K562 (cell line): ENCODE data around the gene SLTM. TPM values are rescaled to one million over a fixed set of nuclear protein-coding genes. Genes with fewer than 3 reads are reported as not detected.

Experiments used
- ATAC-seq: fragments of 200-7000 bp; cut with Tn5 transposase; 3 replicates; pipeline ENCODE4 v1.9.1; 2020; ENCODE audit warnings: moderate library complexity
- BruUV-seq: library from RNA; stranded (reverse); fragments of 400-500 nt; replicated peaks from 2 replicates; lab custom pipeline; 2021; lab: Mats Ljungman, UMichigan
- CTCF ChIA-PET: fragments of 300-600 bp; formaldehyde crosslinking; extraction: SDS; loops from one replicate; lab custom pipeline; 2021; ENCODE audit warnings: low intra/inter-chr PET ratio; lab: Yijun Ruan, JAX
- POLR2A ChIA-PET: fragments of 300-600, 350-650 bp; sonication (Branson Sonifier 250); formaldehyde crosslinking; extraction: SDS; loops from one replicate; lab custom pipeline; 2021; ENCODE audit warnings: antibody characterized with exemption, inconsistent platforms; lab: Yijun Ruan, JAX
- DNase-seq, 4 experiments: peaks; one replicate each; pipeline versions ENCODE4 v3.0.0 to v3.0.0-alpha.2; 2011 to 2018; ENCODE audit warnings: low spot score in 3 of 4, mixed read lengths in 3 of 4; ENCODE audit errors: extremely low read depth in 1 of 4
- FAIRE-seq: peaks from 2 replicates; lab custom pipeline; 2011; peaks lifted over from hg19 to GRCh38; lab: Jason Lieb, UNC
- H2AFZ ChIP-seq: 2 replicates; pipeline ENCODE4 v1.6.0; 2011; ENCODE audit warnings: low read depth, low read length, control low read depth, inconsistent platforms
- H3K27ac ChIP-seq: fragments of 200-600 bp; 3 replicates; pipeline ENCODE4 v1.8.0; 2011; ENCODE audit warnings: low read depth, mild to moderate bottlenecking, control low read depth, inconsistent platforms, low read length, moderate library complexity, mixed read lengths; ENCODE audit errors: extremely low read depth
- H3K27me3 ChIP-seq, 2 experiments: fragments of 300-600 bp in 1 of 2; 2 replicates in 1 of 2; 3 replicates in 1 of 2; pipeline versions ENCODE4 v1.6.0 to v1.8.0; 2011; ENCODE audit warnings: inconsistent platforms in 2 of 2, low read length in 2 of 2, mild to moderate bottlenecking in 1 of 2, mixed read lengths in 1 of 2, moderate library complexity in 1 of 2; ENCODE audit not compliant: control insufficient read depth in 2 of 2, insufficient read depth in 2 of 2
- H3K36me3 ChIP-seq: fragments of 300-600 bp; 3 replicates; pipeline ENCODE4 v1.8.0; 2011; ENCODE audit warnings: mild to moderate bottlenecking, low read length, inconsistent platforms; ENCODE audit not compliant: control insufficient read depth, insufficient read depth
- H3K4me1 ChIP-seq, 2 experiments: fragments of 200-600 bp in 1 of 2; replicated peaks in 1 of 2; 2 replicates in 1 of 2; 3 replicates in 1 of 2; pipeline versions ENCODE4 v1.5.1 to v1.8.0; 2011; ENCODE audit warnings: inconsistent platforms in 2 of 2, low read length in 2 of 2, mild to moderate bottlenecking in 1 of 2, mixed read lengths in 1 of 2, moderate library complexity in 1 of 2; ENCODE audit not compliant: control insufficient read depth in 2 of 2, insufficient read depth in 2 of 2
- H3K4me2 ChIP-seq: 2 replicates; pipeline ENCODE4 v1.6.1; 2011; ENCODE audit warnings: low read length, control low read depth, inconsistent platforms, mixed read lengths; ENCODE audit not compliant: insufficient read depth
- H3K4me3 ChIP-seq: fragments of 200-600 bp; sonication (generic), shearing (Covaris generic); 2 replicates; pipeline ENCODE4 v1.5.1; 2016; ENCODE audit warnings: control low read depth, inconsistent platforms
- H3K79me2 ChIP-seq: fragments of 200-600 bp; 3 replicates; pipeline ENCODE4 v1.8.0; 2011; ENCODE audit warnings: low read length, inconsistent platforms; ENCODE audit not compliant: control insufficient read depth, insufficient read depth
- H3K9ac ChIP-seq, 2 experiments: 2 replicates each; pipeline versions ENCODE4 v1.6.0 to v1.6.1; 2011; ENCODE audit warnings: low read depth in 2 of 2, low read length in 2 of 2, control low read depth in 1 of 2, inconsistent platforms in 1 of 2, mild to moderate bottlenecking in 1 of 2, mixed read lengths in 1 of 2; ENCODE audit not compliant: insufficient read depth in 1 of 2
- H3K9me1 ChIP-seq: one replicate; pipeline ENCODE4 v1.6.0; 2011; ENCODE audit warnings: inconsistent platforms, mild to moderate bottlenecking, low read length, moderate library complexity; ENCODE audit not compliant: control insufficient read depth, insufficient read depth
- H3K9me3 ChIP-seq: replicated peaks from 2 replicates; pipeline ENCODE4 v1.5.1; 2011; ENCODE audit warnings: low read depth, low read length, inconsistent platforms; ENCODE audit not compliant: control insufficient read depth, insufficient read depth
- H4K20me1 ChIP-seq: replicated peaks from 2 replicates; pipeline ENCODE4 v1.6.1; 2011; ENCODE audit warnings: low read length, inconsistent platforms, mixed read lengths; ENCODE audit not compliant: control insufficient read depth, insufficient read depth
- CHCHD3 ChIP-seq: fragments of 250-450 bp; sonication (Bioruptor Pico); IDR thresholded peaks from 2 replicates; pipeline ENCODE4 v2.1.2; 2022; ENCODE audit warnings: mild to moderate bottlenecking
- NFIC ChIP-seq: fragments of 450-650 bp; IDR thresholded peaks from 2 replicates; pipeline ENCODE4 v1.6.1; 2017; ENCODE audit warnings: mild to moderate bottlenecking, inconsistent platforms
- WGBS: fragments of 100-300 bp; shearing (Covaris generic); methylation state at CpG from one replicate; pipeline ENCODE4 v1.1.6; 2016; ENCODE audit warnings: low coverage, mixed read lengths; ENCODE audit not compliant: insufficient coverage; ENCODE audit errors: missing lambda C conversion rate; 5-methylcytosine and 5-hydroxymethylcytosine counted together
- in situ Hi-C: fragments of 300-500 bp; cut with MboI; formaldehyde crosslinking; loops from 4 replicates; pipeline ENCODE4 v1.15.0; 2018; ENCODE audit warnings: inconsistent platforms, mixed read lengths
- intact Hi-C: fragments of 100-400 bp; cut with micrococcal nuclease; formaldehyde crosslinking; loops from 2 replicates; pipeline ENCODE4 v1.14.2; 2022
- polyA plus RNA-seq, 8 experiments: library from polyadenylated mRNA; depleted of rRNA in 4 of 8; stranded (reverse) in 5 of 8; unstranded in 3 of 8; fragments of >200 nt; fragmentation: Nextera tagmentation in 2 of 8; fragmentation: Illumina TruSeq in 1 of 8; extraction: Ambion mirVana in 2 of 8; extraction: Trizol in 1 of 8; gene quantifications; 2 replicates each; pipeline versions ENCODE4 v1.2.1 to v1.2.3, GENCODE V29; 2011 to 2014; ENCODE audit warnings: inconsistent platforms in 1 of 8, missing spikeins in 1 of 8
- total RNA-seq, 7 experiments: library from RNA; depleted of rRNA in 6 of 7; stranded (reverse); fragments of >200 nt in 6 of 7; fragmentation: Illumina TruSeq in 2 of 7; extraction: Trizol in 2 of 7; gene quantifications; 2 replicates each; pipeline versions ENCODE4 v1.2.1 to v1.2.3, GENCODE V29; 2011 to 2021; ENCODE audit warnings: low replicate concordance in 1 of 7
- TF ChIP-seq, protein P1 (sequence below): sonication (generic); formaldehyde crosslinking; IDR thresholded peaks from 2 replicates; pipeline ENCODE4 v1.8.1; 2023; ENCODE audit warnings: mild to moderate bottlenecking, missing genetic modification reagents

Gene SLTM
- total and polyA plus RNA-seq, 9 of the 15 experiments (the other 6 are each of a cell fraction or from before 2014, with no cell fraction given): 39.5 to 163 (median 102) TPM

DNA sequence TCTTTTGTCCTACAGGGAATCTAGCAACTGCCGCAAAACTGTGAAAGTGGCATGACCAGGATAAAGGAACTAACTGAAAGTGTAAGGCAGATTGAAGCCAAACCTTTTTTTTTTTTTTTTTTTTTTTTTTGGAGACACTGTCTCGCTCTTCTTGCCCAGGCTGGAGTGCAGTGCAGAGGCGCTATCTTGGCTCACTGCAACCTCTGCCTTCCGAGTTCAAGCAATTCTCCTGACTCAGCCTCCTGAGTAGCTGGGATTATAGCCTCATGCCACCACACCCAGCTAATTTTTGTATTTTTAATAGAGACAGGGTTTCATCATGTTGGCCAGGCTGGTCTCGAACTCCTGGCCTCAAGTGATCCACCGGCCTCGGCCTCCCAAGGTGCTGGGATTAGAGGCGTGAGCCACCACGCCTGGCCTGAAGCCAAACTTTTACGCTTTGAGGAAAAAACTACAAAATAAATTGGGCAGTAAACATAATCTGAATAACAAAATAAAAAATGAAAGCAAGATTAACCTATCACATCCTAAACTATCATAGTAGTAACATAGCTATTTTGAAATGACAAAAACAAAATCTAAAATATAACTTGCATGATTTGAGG is 9.7 kb downstream of the SLTM start:
- H3K27ac ChIP-seq: no peak overlapping the region
- ATAC-seq: peak; percentile 10
- H3K4me3 ChIP-seq: no peak overlapping the region
- H4K20me1 ChIP-seq: no peaks in the 10 kb centered on the region; the same call in 1 of the 2 replicates
- H3K4me1 ChIP-seq: peaks cover 10 to 16% of the 10 kb centered on the region in 2 experiments; a peak in 3 of 5 replicates
- H3K4me2 ChIP-seq: no peak overlapping the region
- 79% methylated on average over 10 of the region's 10 CpGs for WGBS
- H3K9ac ChIP-seq: no peak overlapping the region
- peaks cover 92% of the 10 kb centered on the region for H3K79me2 ChIP-seq
- FAIRE-seq: no peak
- ChIA-PET CTCF (no interaction called here), POLR2A (interaction anchor here (0.7 to 0.9 kb wide), 3 partner anchors 8 to 548 kb away, joined by 3 read pairs; no protein-coding TSS in a partner anchor)
- in situ Hi-C loops (no loop called here), intact Hi-C loops (no loop called here)
- H2AFZ ChIP-seq: no peak overlapping the region
- BruUV-seq: no TSS peak
- DNase-seq: no peak
- no peaks in the 10 kb centered on the region for H3K9me1 ChIP-seq
- peaks cover 75% of the 10 kb centered on the region for H3K36me3 ChIP-seq
- TF ChIP-seq CHCHD3 (CRISPR knock-in tag): no peak
- peak; percentile 89 for TF ChIP-seq NFIC
- TF ChIP-seq, protein P1, sequence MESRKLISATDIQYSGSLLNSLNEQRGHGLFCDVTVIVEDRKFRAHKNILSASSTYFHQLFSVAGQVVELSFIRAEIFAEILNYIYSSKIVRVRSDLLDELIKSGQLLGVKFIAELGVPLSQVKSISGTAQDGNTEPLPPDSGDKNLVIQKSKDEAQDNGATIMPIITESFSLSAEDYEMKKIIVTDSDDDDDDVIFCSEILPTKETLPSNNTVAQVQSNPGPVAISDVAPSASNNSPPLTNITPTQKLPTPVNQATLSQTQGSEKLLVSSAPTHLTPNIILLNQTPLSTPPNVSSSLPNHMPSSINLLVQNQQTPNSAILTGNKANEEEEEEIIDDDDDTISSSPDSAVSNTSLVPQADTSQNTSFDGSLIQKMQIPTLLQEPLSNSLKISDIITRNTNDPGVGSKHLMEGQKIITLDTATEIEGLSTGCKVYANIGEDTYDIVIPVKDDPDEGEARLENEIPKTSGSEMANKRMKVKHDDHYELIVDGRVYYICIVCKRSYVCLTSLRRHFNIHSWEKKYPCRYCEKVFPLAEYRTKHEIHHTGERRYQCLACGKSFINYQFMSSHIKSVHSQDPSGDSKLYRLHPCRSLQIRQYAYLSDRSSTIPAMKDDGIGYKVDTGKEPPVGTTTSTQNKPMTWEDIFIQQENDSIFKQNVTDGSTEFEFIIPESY (CRISPR knock-in tag): peak; percentile 35; the same call in 1 of the 2 replicates
- no peaks in the 10 kb centered on the region for H3K9me3 ChIP-seq
- H3K27me3 ChIP-seq: no peaks in the 10 kb centered on the region
